ENCODE results near the gene BOLA1.

GRCh38 chr1:149925751-149926150, 26.4 kb downstream of the BOLA1 start:
- TF ChIP-seq, protein P1, sequence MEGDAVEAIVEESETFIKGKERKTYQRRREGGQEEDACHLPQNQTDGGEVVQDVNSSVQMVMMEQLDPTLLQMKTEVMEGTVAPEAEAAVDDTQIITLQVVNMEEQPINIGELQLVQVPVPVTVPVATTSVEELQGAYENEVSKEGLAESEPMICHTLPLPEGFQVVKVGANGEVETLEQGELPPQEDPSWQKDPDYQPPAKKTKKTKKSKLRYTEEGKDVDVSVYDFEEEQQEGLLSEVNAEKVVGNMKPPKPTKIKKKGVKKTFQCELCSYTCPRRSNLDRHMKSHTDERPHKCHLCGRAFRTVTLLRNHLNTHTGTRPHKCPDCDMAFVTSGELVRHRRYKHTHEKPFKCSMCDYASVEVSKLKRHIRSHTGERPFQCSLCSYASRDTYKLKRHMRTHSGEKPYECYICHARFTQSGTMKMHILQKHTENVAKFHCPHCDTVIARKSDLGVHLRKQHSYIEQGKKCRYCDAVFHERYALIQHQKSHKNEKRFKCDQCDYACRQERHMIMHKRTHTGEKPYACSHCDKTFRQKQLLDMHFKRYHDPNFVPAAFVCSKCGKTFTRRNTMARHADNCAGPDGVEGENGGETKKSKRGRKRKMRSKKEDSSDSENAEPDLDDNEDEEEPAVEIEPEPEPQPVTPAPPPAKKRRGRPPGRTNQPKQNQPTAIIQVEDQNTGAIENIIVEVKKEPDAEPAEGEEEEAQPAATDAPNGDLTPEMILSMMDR (IDR thresholded peaks at IDR 0.05): no peak
- TF ChIP-seq POLR2AphosphoS5 (IDR thresholded peaks at IDR 0.05) (no peak), EP300 (IDR thresholded peaks at IDR 0.05; ENCODE audit: low read depth) (no peak)
